WI38 (cell line): ENCODE measurements around the gene FMO1.

Experiments
- H3K4me3 ChIP-seq: 2 replicates; pipeline ENCODE4 v1.5.1; 2011; ENCODE audit warnings: low read depth, mild to moderate bottlenecking, control low read depth, low read length
- CTCF ChIP-seq: IDR thresholded peaks from 2 replicates; pipeline ENCODE4 v1.5.1; 2012; ENCODE audit warnings: low read depth, mild to moderate bottlenecking, control low read depth, low read length

Gene FMO1

GRCh38 chr1:171248302-171248701 is at the start of gene FMO1:
Gene FMO1 (plus strand): TSS chr1:171248494. CDS start chr1:171258088, 9,594 bp downstream.
- no peak within 1 kb of the TSS for H3K4me3 ChIP-seq
- no peak for TF ChIP-seq CTCF

- no peak for TF ChIP-seq CTCF
- no peak overlapping the region for H3K4me3 ChIP-seq
These were observed 44.0 kb upstream of the FMO1 start for GRCh38 chr1:171204296-171204695.

- H3K4me3 ChIP-seq: no peak overlapping the region
- no peak for TF ChIP-seq CTCF
These were observed 41.9 kb upstream of the FMO1 start for GRCh38 chr1:171206204-171206977.

- H3K4me3 ChIP-seq: no peak overlapping the region
- TF ChIP-seq CTCF: no peak
These were observed 41.3 kb upstream of the FMO1 start for GRCh38 chr1:171206978-171207355.

- no peak overlapping the region for H3K4me3 ChIP-seq
- no peak for TF ChIP-seq CTCF
These were observed 40.9 kb upstream of the FMO1 start for GRCh38 chr1:171207377-171207776.

- H3K4me3 ChIP-seq: no peak overlapping the region
- no peak for TF ChIP-seq CTCF
These were observed 37.9 kb upstream of the FMO1 start for GRCh38 chr1:171210355-171210754.

GRCh38 chr1:171212607-171213351 is 35.5 kb upstream of the FMO1 start:
- H3K4me3 ChIP-seq: no peak overlapping the region
- TF ChIP-seq CTCF: no peak
